SK-N-SH treated with all-trans-retinoic acid at 6 μM for 48 hours (cell line): ENCODE measurements around the gene OTC.

ENCODE experiments used
- ATAC-seq: fragments of 200-7000 bp; cut with Tn5 transposase; 3 replicates; pipeline ENCODE4 v1.9.1; 2020; ENCODE audit warnings: mild to moderate bottlenecking, moderate library complexity
- ARNTL ChIP-seq: fragments of 450-650 bp; formaldehyde crosslinking; IDR thresholded peaks from 2 replicates; pipeline ENCODE4 v1.5.0; 2020; ENCODE audit warnings: low read depth, mild to moderate bottlenecking, moderate library complexity, borderline replicate concordance
- CSDC2 ChIP-seq: fragments of 250-450 bp; sonication (Bioruptor Pico); IDR thresholded peaks from 2 replicates; pipeline ENCODE4 v1.5.0; 2020; ENCODE audit warnings: mild to moderate bottlenecking, moderate library complexity
- ESRRG ChIP-seq: fragments of 250-450 bp; sonication (Bioruptor Pico); IDR thresholded peaks from 2 replicates; pipeline ENCODE4 v1.6.1; 2021; ENCODE audit warnings: mild to moderate bottlenecking
- GLIS3 ChIP-seq: fragments of 250-450 bp; sonication (Bioruptor Pico); IDR thresholded peaks from 2 replicates; pipeline ENCODE4 v1.5.0; 2020; ENCODE audit warnings: mild to moderate bottlenecking, moderate library complexity
- ISL1 ChIP-seq: fragments of 250-450 bp; sonication (Bioruptor Pico); IDR thresholded peaks from 2 replicates; pipeline ENCODE4 v2.1.2; 2022; ENCODE audit warnings: mild to moderate bottlenecking, moderate library complexity
- OSR1 ChIP-seq: fragments of 250-450 bp; sonication (Bioruptor Pico); IDR thresholded peaks from 2 replicates; pipeline ENCODE4 v1.8.0; 2022; ENCODE audit warnings: moderate library complexity, mild to moderate bottlenecking, inconsistent platforms
- PPARA ChIP-seq: fragments of 250-450 bp; sonication (Bioruptor Pico); IDR thresholded peaks from 2 replicates; pipeline ENCODE4 v1.5.0; 2020; ENCODE audit warnings: mild to moderate bottlenecking, borderline replicate concordance
- RARB ChIP-seq: fragments of 250-450 bp; sonication (Bioruptor Pico); IDR thresholded peaks from 2 replicates; pipeline ENCODE4 v1.8.0; 2021; ENCODE audit warnings: mild to moderate bottlenecking, moderate library complexity
- TCF4 ChIP-seq: fragments of 250-450 bp; sonication (Bioruptor Pico); IDR thresholded peaks from 2 replicates; pipeline ENCODE4 v1.8.0; 2021; ENCODE audit warnings: mild to moderate bottlenecking, moderate library complexity, borderline replicate concordance
- TOX ChIP-seq: fragments of 250-450 bp; sonication (Bioruptor Pico); IDR thresholded peaks from 2 replicates; pipeline ENCODE4 v1.8.0; 2021; ENCODE audit warnings: mild to moderate bottlenecking, moderate library complexity, borderline replicate concordance
- ZFP3 ChIP-seq: fragments of 250-450 bp; sonication (Bioruptor Pico); IDR thresholded peaks from 2 replicates; pipeline ENCODE4 v1.5.0; 2020; ENCODE audit warnings: mild to moderate bottlenecking, moderate library complexity
- ZFP30 ChIP-seq: fragments of 450-650 bp; formaldehyde crosslinking; IDR thresholded peaks from 2 replicates; pipeline ENCODE4 v1.5.0; 2022; ENCODE audit warnings: mild to moderate bottlenecking, moderate library complexity
- ZNF565 ChIP-seq: fragments of 450-650 bp; formaldehyde crosslinking; conservative IDR thresholded peaks from 2 replicates; pipeline ENCODE4 v1.5.0; 2020; ENCODE audit warnings: low read depth, mild to moderate bottlenecking, moderate library complexity
- ZNF70 ChIP-seq: fragments of 450-650 bp; formaldehyde crosslinking; IDR thresholded peaks from 2 replicates; pipeline ENCODE4 v1.5.0; 2020; ENCODE audit warnings: mild to moderate bottlenecking, moderate library complexity
- ZNF8 ChIP-seq: fragments of 450-650 bp; formaldehyde crosslinking; IDR thresholded peaks from 2 replicates; pipeline ENCODE4 v1.5.0; 2020; ENCODE audit warnings: mild to moderate bottlenecking, moderate library complexity
- TF ChIP-seq, protein P1 (sequence below): fragments of 250-450 bp; sonication (Bioruptor Pico); IDR thresholded peaks from 2 replicates; pipeline ENCODE4 v1.5.1; 2021; ENCODE audit warnings: mild to moderate bottlenecking, moderate library complexity
- TF ChIP-seq, protein P2 (sequence below): fragments of 250-450 bp; sonication (Bioruptor Pico); IDR thresholded peaks from 2 replicates; pipeline ENCODE4 v1.8.0; 2021; ENCODE audit warnings: low read depth, mild to moderate bottlenecking, moderate library complexity, borderline replicate concordance
- TF ChIP-seq, protein P3 (sequence below): fragments of 250-450 bp; sonication (Bioruptor Pico); IDR thresholded peaks from 2 replicates; pipeline ENCODE4 v1.8.0; 2020; ENCODE audit warnings: mild to moderate bottlenecking, moderate library complexity, borderline replicate concordance
- TF ChIP-seq, protein P4 (sequence below): fragments of 250-450 bp; sonication (Bioruptor Pico); IDR thresholded peaks from 2 replicates; pipeline ENCODE4 v1.5.0; 2020; ENCODE audit warnings: mild to moderate bottlenecking, moderate library complexity

The OTC gene

DNA sequence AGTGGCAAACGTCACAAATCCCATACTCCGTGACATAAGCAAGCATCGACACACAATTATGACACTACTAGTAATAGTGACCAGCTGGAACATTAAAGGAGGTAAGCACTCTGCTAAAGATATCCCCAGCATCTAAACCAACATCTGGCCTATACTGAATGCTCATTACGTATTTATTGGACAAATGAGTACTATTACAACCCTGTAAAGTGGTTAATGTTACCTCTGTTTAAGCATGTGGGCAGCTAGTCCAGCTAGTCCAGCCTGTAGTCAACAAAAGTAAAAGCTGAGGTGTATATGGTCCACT lies 24.7 kb upstream of the OTC start:
- ATAC-seq: peak; percentile 2; the same call in 2 of the 3 replicates
- TF ChIP-seq ESRRG (CRISPR knock-in tag) (no peak), OSR1 (CRISPR knock-in tag) (no peak), ZFP30 (CRISPR knock-in tag) (no peak), PPARA (CRISPR knock-in tag) (no peak), ISL1 (CRISPR knock-in tag) (no peak), TOX (CRISPR knock-in tag) (no peak), ZNF565 (CRISPR knock-in tag) (no peak), GLIS3 (CRISPR knock-in tag) (no peak), ZNF70 (CRISPR knock-in tag) (no peak), ARNTL (no peak), ZNF8 (CRISPR knock-in tag) (no peak), ZFP3 (CRISPR knock-in tag) (no peak), CSDC2 (CRISPR knock-in tag) (no peak)
- TF ChIP-seq, protein P1, sequence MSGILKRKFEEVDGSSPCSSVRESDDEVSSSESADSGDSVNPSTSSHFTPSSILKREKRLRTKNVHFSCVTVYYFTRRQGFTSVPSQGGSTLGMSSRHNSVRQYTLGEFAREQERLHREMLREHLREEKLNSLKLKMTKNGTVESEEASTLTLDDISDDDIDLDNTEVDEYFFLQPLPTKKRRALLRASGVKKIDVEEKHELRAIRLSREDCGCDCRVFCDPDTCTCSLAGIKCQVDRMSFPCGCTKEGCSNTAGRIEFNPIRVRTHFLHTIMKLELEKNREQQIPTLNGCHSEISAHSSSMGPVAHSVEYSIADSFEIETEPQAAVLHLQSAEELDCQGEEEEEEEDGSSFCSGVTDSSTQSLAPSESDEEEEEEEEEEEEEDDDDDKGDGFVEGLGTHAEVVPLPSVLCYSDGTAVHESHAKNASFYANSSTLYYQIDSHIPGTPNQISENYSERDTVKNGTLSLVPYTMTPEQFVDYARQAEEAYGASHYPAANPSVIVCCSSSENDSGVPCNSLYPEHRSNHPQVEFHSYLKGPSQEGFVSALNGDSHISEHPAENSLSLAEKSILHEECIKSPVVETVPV (CRISPR knock-in tag): no peak
- TF ChIP-seq, protein P2, sequence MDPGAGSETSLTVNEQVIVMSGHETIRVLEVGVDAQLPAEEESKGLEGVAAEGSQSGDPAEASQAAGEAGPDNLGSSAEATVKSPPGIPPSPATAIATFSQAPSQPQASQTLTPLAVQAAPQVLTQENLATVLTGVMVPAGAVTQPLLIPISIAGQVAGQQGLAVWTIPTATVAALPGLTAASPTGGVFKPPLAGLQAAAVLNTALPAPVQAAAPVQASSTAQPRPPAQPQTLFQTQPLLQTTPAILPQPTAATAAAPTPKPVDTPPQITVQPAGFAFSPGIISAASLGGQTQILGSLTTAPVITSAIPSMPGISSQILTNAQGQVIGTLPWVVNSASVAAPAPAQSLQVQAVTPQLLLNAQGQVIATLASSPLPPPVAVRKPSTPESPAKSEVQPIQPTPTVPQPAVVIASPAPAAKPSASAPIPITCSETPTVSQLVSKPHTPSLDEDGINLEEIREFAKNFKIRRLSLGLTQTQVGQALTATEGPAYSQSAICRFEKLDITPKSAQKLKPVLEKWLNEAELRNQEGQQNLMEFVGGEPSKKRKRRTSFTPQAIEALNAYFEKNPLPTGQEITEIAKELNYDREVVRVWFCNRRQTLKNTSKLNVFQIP (CRISPR knock-in tag): no peak
- TF ChIP-seq, protein P3, sequence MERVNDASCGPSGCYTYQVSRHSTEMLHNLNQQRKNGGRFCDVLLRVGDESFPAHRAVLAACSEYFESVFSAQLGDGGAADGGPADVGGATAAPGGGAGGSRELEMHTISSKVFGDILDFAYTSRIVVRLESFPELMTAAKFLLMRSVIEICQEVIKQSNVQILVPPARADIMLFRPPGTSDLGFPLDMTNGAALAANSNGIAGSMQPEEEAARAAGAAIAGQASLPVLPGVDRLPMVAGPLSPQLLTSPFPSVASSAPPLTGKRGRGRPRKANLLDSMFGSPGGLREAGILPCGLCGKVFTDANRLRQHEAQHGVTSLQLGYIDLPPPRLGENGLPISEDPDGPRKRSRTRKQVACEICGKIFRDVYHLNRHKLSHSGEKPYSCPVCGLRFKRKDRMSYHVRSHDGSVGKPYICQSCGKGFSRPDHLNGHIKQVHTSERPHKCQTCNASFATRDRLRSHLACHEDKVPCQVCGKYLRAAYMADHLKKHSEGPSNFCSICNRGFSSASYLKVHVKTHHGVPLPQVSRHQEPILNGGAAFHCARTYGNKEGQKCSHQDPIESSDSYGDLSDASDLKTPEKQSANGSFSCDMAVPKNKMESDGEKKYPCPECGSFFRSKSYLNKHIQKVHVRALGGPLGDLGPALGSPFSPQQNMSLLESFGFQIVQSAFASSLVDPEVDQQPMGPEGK (CRISPR knock-in tag): no peak

DNA sequence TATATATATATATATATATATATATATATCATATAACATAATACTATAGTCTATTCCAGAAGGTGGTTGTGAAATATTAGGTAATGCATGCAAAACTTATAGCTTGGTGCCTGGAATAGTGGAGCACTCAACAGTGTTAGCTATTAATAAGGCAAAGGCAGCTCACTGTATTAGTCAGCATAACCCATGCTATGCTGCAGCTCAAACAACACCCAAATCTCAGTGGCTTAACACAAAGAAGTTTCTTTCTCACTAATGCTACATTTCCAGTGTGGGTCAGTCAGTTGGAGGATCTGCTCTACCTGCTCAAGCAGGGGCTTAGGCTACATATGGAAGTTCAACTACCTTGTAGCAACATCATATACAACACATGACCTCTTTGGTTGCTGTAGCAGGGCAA lies 19.9 kb upstream of the OTC start:
- ATAC-seq: no peak
- TF ChIP-seq PPARA (CRISPR knock-in tag) (no peak), ZFP30 (CRISPR knock-in tag) (no peak), ARNTL (no peak), RARB (CRISPR knock-in tag) (no peak), OSR1 (CRISPR knock-in tag) (no peak), ZNF8 (CRISPR knock-in tag) (no peak), TOX (CRISPR knock-in tag) (no peak), ZNF70 (CRISPR knock-in tag) (no peak), TCF4 (no peak)
- TF ChIP-seq, protein P3 (CRISPR knock-in tag): no peak
- TF ChIP-seq, protein P4, sequence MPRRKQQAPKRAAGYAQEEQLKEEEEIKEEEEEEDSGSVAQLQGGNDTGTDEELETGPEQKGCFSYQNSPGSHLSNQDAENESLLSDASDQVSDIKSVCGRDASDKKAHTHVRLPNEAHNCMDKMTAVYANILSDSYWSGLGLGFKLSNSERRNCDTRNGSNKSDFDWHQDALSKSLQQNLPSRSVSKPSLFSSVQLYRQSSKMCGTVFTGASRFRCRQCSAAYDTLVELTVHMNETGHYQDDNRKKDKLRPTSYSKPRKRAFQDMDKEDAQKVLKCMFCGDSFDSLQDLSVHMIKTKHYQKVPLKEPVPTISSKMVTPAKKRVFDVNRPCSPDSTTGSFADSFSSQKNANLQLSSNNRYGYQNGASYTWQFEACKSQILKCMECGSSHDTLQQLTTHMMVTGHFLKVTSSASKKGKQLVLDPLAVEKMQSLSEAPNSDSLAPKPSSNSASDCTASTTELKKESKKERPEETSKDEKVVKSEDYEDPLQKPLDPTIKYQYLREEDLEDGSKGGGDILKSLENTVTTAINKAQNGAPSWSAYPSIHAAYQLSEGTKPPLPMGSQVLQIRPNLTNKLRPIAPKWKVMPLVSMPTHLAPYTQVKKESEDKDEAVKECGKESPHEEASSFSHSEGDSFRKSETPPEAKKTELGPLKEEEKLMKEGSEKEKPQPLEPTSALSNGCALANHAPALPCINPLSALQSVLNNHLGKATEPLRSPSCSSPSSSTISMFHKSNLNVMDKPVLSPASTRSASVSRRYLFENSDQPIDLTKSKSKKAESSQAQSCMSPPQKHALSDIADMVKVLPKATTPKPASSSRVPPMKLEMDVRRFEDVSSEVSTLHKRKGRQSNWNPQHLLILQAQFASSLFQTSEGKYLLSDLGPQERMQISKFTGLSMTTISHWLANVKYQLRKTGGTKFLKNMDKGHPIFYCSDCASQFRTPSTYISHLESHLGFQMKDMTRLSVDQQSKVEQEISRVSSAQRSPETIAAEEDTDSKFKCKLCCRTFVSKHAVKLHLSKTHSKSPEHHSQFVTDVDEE (CRISPR knock-in tag): no peak

DNA sequence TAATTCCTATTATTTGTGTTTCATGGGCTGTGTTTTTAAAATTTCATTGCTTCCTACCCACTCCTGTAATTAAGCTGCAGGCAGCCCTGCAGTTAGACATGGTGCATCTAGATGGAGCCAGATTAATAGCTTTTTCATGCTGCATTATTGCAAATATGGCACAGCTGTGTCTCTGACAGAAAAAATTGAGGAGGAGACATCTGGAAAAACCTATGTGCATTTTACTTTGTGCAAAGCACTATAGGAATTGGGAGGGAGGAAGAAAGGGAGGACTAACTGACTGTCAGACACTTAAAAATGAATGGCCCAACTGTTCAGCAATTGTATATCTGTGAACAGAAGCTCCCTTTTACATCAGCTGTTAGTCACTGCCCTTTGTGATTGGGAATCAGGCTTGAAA lies 17.0 kb upstream of the OTC start:
- TF ChIP-seq, protein P1 (CRISPR knock-in tag): no peak
- TF ChIP-seq, protein P2 (CRISPR knock-in tag): no peak
- TF ChIP-seq CSDC2 (CRISPR knock-in tag): no peak
- TF ChIP-seq TCF4: no peak
- TF ChIP-seq, protein P3 (CRISPR knock-in tag): no peak
- TF ChIP-seq, all 23 proteins: peak for 0
- ATAC-seq: no peak
